ENCODE results near the gene HPS3. TPM values are rescaled to one million over a fixed set of nuclear protein-coding genes. Genes with fewer than 3 reads are reported as not detected.

The HPS3 gene
- polyA plus RNA-seq, 1 donor from 2014 or later: 17.1 TPM

GRCh38 chr3:149101641-149102040, 27.8 kb upstream of the HPS3 start:
- no peaks in the 10 kb centered on the region for H4K20me1 ChIP-seq (ENCODE audit: insufficient read depth)
- H3K9ac ChIP-seq (ENCODE audit: low read length): no peak overlapping the region
- no peaks in the 10 kb centered on the region for H3F3A ChIP-seq (ENCODE audit: insufficient read depth, low read length, poor library complexity, severe bottlenecking)
- no peak overlapping the region for H3K4me2 ChIP-seq (ENCODE audit: low read length)
- H3K27ac ChIP-seq (ENCODE audit: low read length): no peak overlapping the region
- peaks cover 2% of the 10 kb centered on the region for H3K9me3 ChIP-seq (ENCODE audit: low read length)
- H3K79me2 ChIP-seq (replicated peaks; ENCODE audit: insufficient read depth, low read length): no peaks in the 10 kb centered on the region
- no peaks in the 10 kb centered on the region for H3K27me3 ChIP-seq (ENCODE audit: insufficient read depth, low read depth, low read length)
- no peaks in the 10 kb centered on the region for H3K9me2 ChIP-seq (ENCODE audit: insufficient read depth, low read length)
- no peaks in the 10 kb centered on the region for H3K36me3 ChIP-seq (ENCODE audit: insufficient read depth, low read length)
- TF ChIP-seq REST (IDR thresholded peaks at IDR 0.05; ENCODE audit: borderline replicate concordance): no peak
- TF ChIP-seq RAD21 (conservative IDR thresholded peaks at IDR 0.05): no peak
- no peak for TF ChIP-seq EZH2 (IDR thresholded peaks at IDR 0.05; ENCODE audit: borderline replicate concordance, insufficient read depth, low read length, poor library complexity, severe bottlenecking)
- no peak for TF ChIP-seq MXI1 (conservative IDR thresholded peaks at IDR 0.05; ENCODE audit: poor library complexity, severe bottlenecking)
- TF ChIP-seq TAF1 (IDR thresholded peaks at IDR 0.05; ENCODE audit: low read depth): no peak
- TF ChIP-seq EP300 (conservative IDR thresholded peaks at IDR 0.05; ENCODE audit: poor library complexity, severe bottlenecking): no peak
- no peak for TF ChIP-seq POLR2AphosphoS5 (IDR thresholded peaks at IDR 0.05)
- TF ChIP-seq SMC3 (conservative IDR thresholded peaks at IDR 0.05; ENCODE audit: poor library complexity): no peak
- TF ChIP-seq CTCF (IDR thresholded peaks at IDR 0.05; ENCODE audit: poor library complexity, severe bottlenecking): no peak
- no peak overlapping the region for H3K4me3 ChIP-seq (ENCODE audit: low read length)
- no peak overlapping the region for H2AFZ ChIP-seq (ENCODE audit: low read depth, low read length)

DNA sequence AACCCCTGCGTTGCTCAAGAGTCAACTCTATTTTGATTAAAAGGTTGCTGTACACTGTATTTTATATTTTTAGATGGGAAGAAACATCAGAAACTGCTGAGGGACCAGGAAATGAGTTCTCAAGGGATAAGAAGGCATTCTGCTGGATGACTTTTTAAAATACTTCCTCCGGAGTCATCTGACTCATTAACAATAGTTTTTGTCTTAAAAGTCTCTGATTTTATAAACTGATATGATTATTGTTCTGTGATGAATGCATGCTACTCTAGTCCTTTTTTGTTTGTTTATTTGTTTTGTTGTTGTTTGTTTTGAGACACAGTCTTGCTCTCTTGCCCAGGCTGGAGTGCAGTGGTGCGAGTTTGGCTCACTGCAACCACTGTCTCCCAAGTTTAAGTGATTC, 25.0 kb upstream of the HPS3 start:
- peaks cover 2% of the 10 kb centered on the region for H3K9me3 ChIP-seq (ENCODE audit: low read length)

More for the DNA sequence above, 25.0 kb upstream of the HPS3 start:
- H2AFZ ChIP-seq (ENCODE audit: low read depth, low read length): no peak overlapping the region
- no peaks in the 10 kb centered on the region for H3K79me2 ChIP-seq (replicated peaks; ENCODE audit: insufficient read depth, low read length)
- H3K27me3 ChIP-seq (ENCODE audit: insufficient read depth, low read depth, low read length): no peaks in the 10 kb centered on the region
- H3K9me2 ChIP-seq (ENCODE audit: insufficient read depth, low read length): no peaks in the 10 kb centered on the region
- no peak for TF ChIP-seq SMC3 (conservative IDR thresholded peaks at IDR 0.05; ENCODE audit: poor library complexity)
- TF ChIP-seq MXI1 (conservative IDR thresholded peaks at IDR 0.05; ENCODE audit: poor library complexity, severe bottlenecking): no peak
- TF ChIP-seq EZH2 (IDR thresholded peaks at IDR 0.05; ENCODE audit: borderline replicate concordance, insufficient read depth, low read length, poor library complexity, severe bottlenecking): no peak
- TF ChIP-seq CTCF (IDR thresholded peaks at IDR 0.05; ENCODE audit: poor library complexity, severe bottlenecking): no peak
- TF ChIP-seq POLR2AphosphoS5 (IDR thresholded peaks at IDR 0.05): no peak
- no peak for TF ChIP-seq RAD21 (conservative IDR thresholded peaks at IDR 0.05)
- TF ChIP-seq TAF1 (IDR thresholded peaks at IDR 0.05; ENCODE audit: low read depth): no peak
- no peak overlapping the region for H3K9ac ChIP-seq (ENCODE audit: low read length)
- H3F3A ChIP-seq (ENCODE audit: insufficient read depth, low read length, poor library complexity, severe bottlenecking): no peaks in the 10 kb centered on the region
- no peaks in the 10 kb centered on the region for H4K20me1 ChIP-seq (ENCODE audit: insufficient read depth)
- H3K27ac ChIP-seq (ENCODE audit: low read length): no peak overlapping the region
- no peak overlapping the region for H3K4me2 ChIP-seq (ENCODE audit: low read length)
- H3K4me3 ChIP-seq (ENCODE audit: low read length): no peak overlapping the region
- no peaks in the 10 kb centered on the region for H3K36me3 ChIP-seq (ENCODE audit: insufficient read depth, low read length)
